ENCODE measurements around the gene IRF2BPL.

IRF2BPL gene

DNA sequence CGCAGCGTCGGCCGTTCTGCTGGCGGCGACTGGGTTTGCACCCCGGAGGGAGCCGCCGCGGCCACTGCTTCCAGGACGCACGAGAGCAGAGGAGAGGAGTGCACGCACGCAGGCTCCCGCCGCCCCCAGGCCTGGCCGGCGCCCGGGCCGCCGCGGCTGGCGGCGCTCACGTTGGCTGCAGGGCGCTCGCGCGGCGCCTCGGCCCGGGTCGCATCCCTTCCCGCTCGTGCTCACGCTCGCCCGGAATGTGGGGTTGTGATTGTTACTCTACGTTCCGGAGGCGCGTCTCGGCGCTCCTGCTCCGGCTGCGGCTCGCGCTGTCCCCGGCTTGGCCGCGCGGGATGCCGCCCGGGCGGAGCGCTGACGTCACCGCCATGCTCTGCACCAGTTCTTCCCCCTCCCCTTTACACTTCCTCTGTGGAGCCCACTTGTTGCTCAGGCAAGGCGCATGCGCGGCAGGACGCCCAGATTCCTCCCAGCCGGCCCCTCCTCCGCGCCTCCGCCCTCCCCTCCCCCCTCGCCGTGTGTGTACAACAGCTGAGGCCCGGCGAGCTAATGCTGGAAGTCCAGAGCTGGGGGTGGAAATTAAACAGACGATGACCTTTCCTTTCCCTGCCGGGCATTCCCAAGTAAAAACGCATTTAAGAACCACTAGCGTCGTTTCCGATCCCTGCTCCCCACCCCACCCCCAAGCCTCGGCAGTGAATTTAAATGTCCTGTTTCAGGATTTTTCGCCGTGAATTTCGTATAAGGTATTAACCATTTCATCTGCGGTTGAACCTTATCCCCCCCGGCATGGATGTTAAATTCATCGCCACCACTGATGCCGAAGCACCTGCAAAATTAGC, at the start of gene IRF2BPL:
TSS of gene IRF2BPL (minus strand) at position 325 of the 848 bp plus-strand sequence. CDS start 916 bp downstream, outside the sequence.
- DNase-seq: peak; percentile 95 to 96

DNA sequence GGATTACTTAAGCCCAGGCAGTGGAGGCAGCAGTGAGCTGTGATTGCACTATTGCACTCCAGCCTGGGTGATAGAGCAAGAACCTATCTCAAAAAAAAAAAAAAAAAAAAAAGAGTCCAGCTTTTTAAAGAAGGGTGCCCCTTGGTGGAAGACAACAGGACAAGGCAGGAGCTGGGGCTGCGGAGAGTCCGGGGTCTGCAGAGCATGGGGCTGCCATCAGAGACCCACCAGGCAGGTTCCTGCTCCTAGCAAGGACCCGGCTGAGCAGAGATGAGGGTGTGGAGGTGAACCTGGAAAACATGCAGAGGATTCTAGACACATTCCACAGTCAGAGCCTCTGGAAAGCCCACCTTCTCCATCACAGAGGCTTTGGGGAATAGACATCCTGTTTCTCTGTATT, 48.5 kb upstream of the IRF2BPL start:
- no peak for DNase-seq

DNA sequence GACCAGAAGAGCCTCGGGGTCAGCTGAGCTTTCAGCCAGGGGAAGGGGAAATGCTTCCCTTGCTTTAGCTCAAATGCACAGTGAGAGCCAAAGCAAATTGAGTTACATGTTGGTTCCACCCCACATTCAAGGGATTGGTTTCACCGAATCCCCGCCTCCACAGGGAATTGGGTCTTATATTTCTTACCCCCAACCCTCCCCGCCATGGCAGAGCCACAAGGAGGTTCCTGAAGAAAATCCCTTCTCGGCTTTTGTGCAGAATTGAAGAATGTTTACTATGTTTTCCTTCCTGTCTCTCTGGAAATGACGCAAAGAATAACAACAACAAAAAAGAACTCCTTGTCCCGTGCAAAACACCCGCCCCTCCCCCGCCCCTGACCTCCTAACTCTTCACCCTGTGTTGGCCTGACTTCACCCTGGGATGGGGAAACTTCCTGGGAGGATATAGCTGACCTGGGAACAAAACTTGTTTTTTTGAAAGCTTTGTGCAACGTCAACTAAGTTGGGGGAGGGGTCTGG, 47.7 kb upstream of the IRF2BPL start:
- no peak for DNase-seq

- no peak for DNase-seq
These were observed 46.5 kb upstream of the IRF2BPL start for GRCh38 chr14:77074969-77075368.

DNA sequence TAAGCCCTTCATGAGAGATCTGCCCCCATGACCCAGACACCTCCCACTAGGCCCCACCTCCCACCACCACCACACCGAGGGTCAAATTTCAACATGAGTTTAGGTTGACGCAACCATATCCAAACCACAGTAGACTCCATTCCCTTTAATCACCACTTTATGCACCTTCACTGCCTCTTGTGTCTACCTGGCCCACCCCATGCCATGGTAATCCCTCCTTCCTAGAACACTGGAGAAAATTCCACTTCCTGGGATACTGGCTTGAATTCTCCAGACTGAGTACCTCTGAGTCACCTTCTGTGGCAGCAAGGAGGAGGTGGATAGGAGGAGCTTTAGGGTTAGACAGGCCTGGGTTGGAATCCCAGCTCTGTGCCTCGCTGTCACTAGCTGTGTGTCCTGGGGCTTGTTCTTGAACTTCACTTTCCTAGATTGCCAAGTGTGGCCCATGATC, 43.5 kb upstream of the IRF2BPL start:
- no peak for DNase-seq

DNA sequence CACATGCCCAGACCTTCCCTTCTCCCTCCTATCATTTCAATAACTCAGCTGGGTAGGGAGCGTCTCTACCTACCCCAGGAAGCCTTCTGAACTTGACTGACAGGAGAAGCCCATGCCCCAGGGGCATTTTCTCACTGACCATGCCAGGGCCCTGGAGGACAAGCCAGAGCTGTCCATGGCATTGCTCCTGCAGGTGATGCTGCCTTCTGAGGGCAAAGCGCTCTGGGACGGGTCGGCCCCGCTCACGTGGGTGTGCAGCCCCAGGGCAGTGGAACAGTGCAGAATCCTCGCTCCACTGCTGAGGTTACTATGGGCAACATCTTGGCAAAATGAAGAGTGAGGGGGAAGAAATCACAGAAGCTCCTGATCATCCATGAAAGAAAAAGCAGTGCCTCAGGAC, 41.0 kb upstream of the IRF2BPL start:
- DNase-seq: no peak

GRCh38 chr14:77068517-77069200, 40.2 kb upstream of the IRF2BPL start:
- DNase-seq: no peak

- DNase-seq: peak; percentile 61 to 75
These were observed 39.4 kb upstream of the IRF2BPL start for GRCh38 chr14:77067632-77068516.

- DNase-seq: no peak
These were observed 38.2 kb upstream of the IRF2BPL start for GRCh38 chr14:77066578-77067172.

- no peak for DNase-seq
These were observed 37.5 kb upstream of the IRF2BPL start for GRCh38 chr14:77065851-77066577.

- no peak for DNase-seq
These were observed 36.1 kb upstream of the IRF2BPL start for GRCh38 chr14:77064521-77065178.

- no peak for DNase-seq
These were observed 35.2 kb upstream of the IRF2BPL start for GRCh38 chr14:77063571-77064171.

GRCh38 chr14:77062261-77062660, 33.8 kb upstream of the IRF2BPL start:
- DNase-seq: no peak

DNA sequence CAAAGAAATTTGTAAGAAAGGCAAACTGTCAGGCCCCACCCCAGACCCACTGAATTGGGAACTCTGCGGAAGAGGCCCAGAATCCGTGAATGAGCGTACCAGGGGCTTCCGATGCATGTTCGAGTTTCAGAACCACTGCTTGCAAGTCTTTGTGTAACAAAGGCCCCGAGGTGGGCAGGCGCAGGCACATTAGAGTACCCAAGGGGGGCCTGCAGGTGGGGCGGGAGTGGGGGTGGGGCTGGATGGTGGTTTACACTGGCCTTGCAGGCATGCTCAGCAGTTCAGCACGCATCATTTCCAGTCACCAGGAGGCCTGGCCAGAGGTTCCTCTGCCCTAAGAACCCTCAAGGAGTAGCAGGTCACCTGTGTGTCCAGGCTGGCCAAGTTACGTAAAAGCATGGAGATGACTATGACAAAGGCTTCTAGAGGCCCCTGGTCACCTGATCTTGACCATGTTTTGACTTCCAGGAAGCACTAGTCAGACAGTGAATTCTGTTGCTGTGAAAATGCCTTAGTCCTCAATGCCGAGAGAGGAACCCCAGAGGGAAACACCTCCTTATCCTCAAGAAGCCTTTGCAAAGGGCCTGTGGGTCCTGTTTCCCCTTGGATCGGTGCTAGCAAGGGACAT, 33.2 kb upstream of the IRF2BPL start:
- no peak for DNase-seq

DNA sequence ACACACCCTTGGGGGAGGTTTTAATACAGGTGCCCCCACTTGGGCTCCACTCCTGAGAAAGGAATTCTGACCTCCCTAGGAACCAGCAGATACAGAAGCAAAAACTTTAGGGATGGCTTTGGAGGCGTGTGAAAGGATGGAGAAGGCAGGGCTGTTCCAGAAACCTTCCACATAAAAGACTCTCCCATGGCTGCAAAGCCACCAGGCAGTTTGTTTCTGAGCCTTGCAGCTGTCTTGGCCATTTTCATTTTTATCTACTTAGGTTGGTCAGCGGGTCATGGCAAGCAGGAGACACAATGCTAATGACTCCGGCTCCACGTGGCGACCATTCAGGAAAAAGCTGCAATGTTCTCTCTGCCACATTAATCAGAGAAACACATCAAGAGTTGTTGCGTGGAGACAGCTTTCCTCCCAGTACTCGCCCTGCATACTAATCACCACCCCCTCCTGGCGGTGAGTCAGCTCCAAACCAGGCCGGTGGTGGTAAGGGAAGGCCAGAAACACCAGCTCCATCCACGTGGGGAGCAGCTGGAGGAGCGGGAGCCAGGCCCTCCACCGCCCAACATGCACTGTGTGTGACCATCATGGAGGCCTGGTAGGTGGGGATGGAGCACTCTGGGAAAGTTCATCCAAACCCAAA, 30.9 kb upstream of the IRF2BPL start:
- peak; percentile 49 to 54 for DNase-seq

- DNase-seq: no peak
These were observed 30.3 kb upstream of the IRF2BPL start for GRCh38 chr14:77058785-77059184.

DNA sequence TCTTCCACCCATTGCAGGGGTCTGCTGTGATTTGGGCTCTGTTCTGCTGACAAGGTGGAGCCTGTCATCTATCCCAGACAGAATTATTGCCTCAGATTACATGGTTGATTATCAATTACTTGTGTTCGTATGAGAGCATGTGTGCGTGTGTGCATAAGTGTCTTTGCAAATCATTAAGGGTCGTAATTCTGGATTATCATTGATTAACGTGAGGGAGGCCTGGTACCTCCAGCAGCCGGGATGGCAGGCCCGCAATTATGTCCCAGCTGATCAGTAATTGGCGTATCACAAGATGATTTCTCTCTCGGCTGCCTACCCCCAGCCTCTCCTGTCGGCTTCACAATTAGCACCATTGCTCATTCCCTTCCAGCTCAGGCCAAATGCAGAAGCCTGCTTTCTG, 29.6 kb upstream of the IRF2BPL start:
- DNase-seq: no peak

GRCh38 chr14:77055981-77056380, 27.5 kb upstream of the IRF2BPL start:
- DNase-seq: no peak

DNA sequence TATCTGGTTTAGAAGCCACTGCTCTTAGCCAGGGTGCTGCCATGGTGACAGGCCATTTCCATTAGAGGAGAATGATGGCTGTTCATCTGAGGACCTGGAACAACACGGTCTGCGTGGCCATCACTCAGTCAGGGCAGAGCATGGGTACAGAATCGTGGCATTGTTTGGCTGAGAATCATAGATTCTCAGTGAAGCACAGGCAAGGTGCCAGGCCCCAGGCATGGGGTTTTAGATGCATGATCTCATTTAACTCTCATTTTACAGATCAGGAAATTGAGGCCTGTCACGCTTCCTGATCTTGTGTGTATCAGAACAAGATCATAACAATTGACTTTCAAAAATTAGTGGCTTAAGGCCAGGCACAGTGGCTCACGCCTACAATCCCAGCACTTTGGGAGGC, 26.8 kb upstream of the IRF2BPL start:
- DNase-seq: no peak

Measured in activated T-cell treated with anti-CD3 and anti-CD28 coated beads, Interleukin-2, amount 50 U/mL, for 48 hours (primary cell).